Naive B cell (primary cell): Measurements from ENCODE around the gene BCL7A. TPM values are rescaled to one million over a fixed set of nuclear protein-coding genes. Genes with fewer than 3 reads are reported as not detected.
A peak's percentile ranks its signal among the peaks of the same experiment; 100 is the strongest.

Experiments used
- ATAC-seq, 2 donors: fragments of 150-1000 bp; cut with Tn5 transposase; 2 replicates each; pipeline ENCODE4 v1.10.0; 2021; ENCODE audit warnings: low read depth in 2 of 2, mild to moderate bottlenecking in 2 of 2, moderate library complexity in 2 of 2
- DNase-seq: peaks from one replicate; pipeline ENCODE4 v3.0.0; 2022
- H3K27ac Mint-ChIP-seq, 6 donors: one replicate each; pipeline ENCODE4 v1.8.0; 2020 to 2022; ENCODE audit warnings: mild to moderate bottlenecking in 6 of 6, mixed read lengths in 6 of 6, moderate library complexity in 5 of 6, inconsistent platforms in 2 of 6
- H3K27me3 Mint-ChIP-seq, 3 donors: one replicate each; pipeline ENCODE4 v1.8.0; 2021 to 2022; ENCODE audit warnings: mixed read lengths in 3 of 3, mild to moderate bottlenecking in 1 of 3
- H3K36me3 Mint-ChIP-seq, 2 donors: one replicate each; pipeline ENCODE4 v1.8.0; 2020 to 2022; ENCODE audit warnings: mixed read lengths in 2 of 2, inconsistent platforms in 1 of 2, mild to moderate bottlenecking in 1 of 2
- H3K4me1 Mint-ChIP-seq, 3 donors: one replicate each; pipeline ENCODE4 v1.8.0; 2020 to 2022; ENCODE audit warnings: mixed read lengths in 3 of 3, inconsistent platforms in 1 of 3, mild to moderate bottlenecking in 1 of 3, moderate library complexity in 1 of 3
- H3K4me3 Mint-ChIP-seq, 8 donors: one replicate each; pipeline ENCODE4 v1.8.0; 2020 to 2022; ENCODE audit warnings: mild to moderate bottlenecking in 8 of 8, mixed read lengths in 8 of 8, moderate library complexity in 8 of 8, inconsistent platforms in 2 of 8
- H3K9me3 Mint-ChIP-seq, 7 donors: one replicate each; pipeline ENCODE4 v1.8.0; 2020 to 2022; ENCODE audit warnings: mixed read lengths in 7 of 7, mild to moderate bottlenecking in 5 of 7, inconsistent platforms in 2 of 7, moderate library complexity in 1 of 7
- polyA plus RNA-seq, 6 donors: library from polyadenylated mRNA; unstranded; fragments of 300-500 nt; fragmentation: Illumina TruSeq; gene quantifications; one replicate each; pipeline ENCODE4 v1.2.3, GENCODE V29; 2021; ENCODE audit warnings: low read depth in 6 of 6

Gene BCL7A
- polyA plus RNA-seq, 6 donors from 2014 or later, result 65.2 to 135 (median 87.0) TPM

- Mint-ChIP-seq H3K27me3 (no peaks in the 10 kb centered on the region), H3K36me3 (peaks cover 0 to 8% of the 10 kb centered on the region in 2 donors), H3K9me3 (no peaks in the 10 kb centered on the region), H3K4me3 (peak overlapping the region; percentile 86 to 95 (median 92)), H3K27ac (peak overlapping the region; percentile 0 to 94 (median 90)), H3K4me1 (peaks cover 56 to 78% (median 75%) of the 10 kb centered on the region in 3 donors)
- ATAC-seq, result peak; percentile 38 to 47
- peak; percentile 63 for DNase-seq
Observed at GRCh38 chr12:122081697-122082221, 60.1 kb downstream of the BCL7A start.

- DNase-seq (no peak), ATAC-seq (no peak)
- H3K4me3 Mint-ChIP-seq, result peak overlapping the region; percentile 54 to 95 (median 92)
- H3K4me1 Mint-ChIP-seq, result peaks cover 67 to 79% (median 78%) of the 10 kb centered on the region in 3 donors
- no peaks in the 10 kb centered on the region for H3K27me3 Mint-ChIP-seq
- no peaks in the 10 kb centered on the region for H3K9me3 Mint-ChIP-seq
- peak overlapping the region; percentile 14 to 95 (median 90) for H3K27ac Mint-ChIP-seq
- H3K36me3 Mint-ChIP-seq, result peaks cover 0 to 8% of the 10 kb centered on the region in 2 donors
Observed at GRCh38 chr12:122082621-122083356, 61.1 kb downstream of the BCL7A start.

GRCh38 chr12:122084857-122085405 lies 63.2 kb downstream of the BCL7A start:
- ATAC-seq (no peak), DNase-seq (no peak)
- Mint-ChIP-seq H3K27me3 (no peaks in the 10 kb centered on the region), H3K9me3 (no peaks in the 10 kb centered on the region), H3K4me3 (no peak overlapping the region), H3K4me1 (peaks cover 66 to 89% (median 75%) of the 10 kb centered on the region in 3 donors), H3K27ac (peak overlapping the region in 2 of 6 donors; percentile 52 to 76), H3K36me3 (peaks cover 0 to 8% of the 10 kb centered on the region in 2 donors)

GRCh38 chr12:122085591-122085990 lies 63.9 kb downstream of the BCL7A start:
- H3K4me3 Mint-ChIP-seq, result peak overlapping the region in 4 of 8 donors; percentile 12 to 51 (median 35)
- H3K36me3 Mint-ChIP-seq, result peaks cover 0 to 8% of the 10 kb centered on the region in 2 donors
- ATAC-seq (no peak), DNase-seq (no peak)
- H3K27me3 Mint-ChIP-seq, result no peaks in the 10 kb centered on the region
- no peaks in the 10 kb centered on the region for H3K9me3 Mint-ChIP-seq
- peaks cover 60 to 85% (median 71%) of the 10 kb centered on the region in 3 donors for H3K4me1 Mint-ChIP-seq
- peak overlapping the region in 3 of 6 donors; percentile 6 to 76 (median 72) for H3K27ac Mint-ChIP-seq

GRCh38 chr12:122086116-122086515 lies 64.4 kb downstream of the BCL7A start:
- Mint-ChIP-seq H3K9me3 (no peaks in the 10 kb centered on the region), H3K27me3 (no peaks in the 10 kb centered on the region), H3K4me1 (peaks cover 61 to 82% (median 68%) of the 10 kb centered on the region in 3 donors), H3K27ac (peak overlapping the region in 2 of 6 donors; percentile 72 to 76), H3K36me3 (peaks cover 0 to 8% of the 10 kb centered on the region in 2 donors), H3K4me3 (peak overlapping the region in 3 of 8 donors; percentile 29 to 65 (median 32))
- DNase-seq (no peak), ATAC-seq (no peak)

- no peak for DNase-seq
- no peaks in the 10 kb centered on the region for H3K27me3 Mint-ChIP-seq
- ATAC-seq, result no peak
- no peaks in the 10 kb centered on the region for H3K9me3 Mint-ChIP-seq
- H3K36me3 Mint-ChIP-seq, result peaks cover 0 to 8% of the 10 kb centered on the region in 2 donors
- H3K27ac Mint-ChIP-seq, result peak overlapping the region in 3 of 6 donors; percentile 33 to 76 (median 65)
- H3K4me3 Mint-ChIP-seq, result peak overlapping the region in 2 of 8 donors; percentile 11 to 21
- H3K4me1 Mint-ChIP-seq, result peaks cover 57 to 76% (median 62%) of the 10 kb centered on the region in 3 donors
Observed at GRCh38 chr12:122086641-122087285, 65.1 kb downstream of the BCL7A start.

GRCh38 chr12:122087431-122088178 lies 65.9 kb downstream of the BCL7A start:
- ATAC-seq (no peak), DNase-seq (no peak)
- no peaks in the 10 kb centered on the region for H3K27me3 Mint-ChIP-seq
- peak overlapping the region in 3 of 6 donors; percentile 22 to 76 (median 53) for H3K27ac Mint-ChIP-seq
- H3K9me3 Mint-ChIP-seq, result no peaks in the 10 kb centered on the region
- H3K36me3 Mint-ChIP-seq, result peaks cover 0 to 8% of the 10 kb centered on the region in 2 donors
- peaks cover 51 to 67% (median 54%) of the 10 kb centered on the region in 3 donors for H3K4me1 Mint-ChIP-seq
- H3K4me3 Mint-ChIP-seq, result peak overlapping the region in 3 of 8 donors; percentile 11 to 75 (median 59)

- Mint-ChIP-seq H3K27ac (peak overlapping the region in 2 of 6 donors; percentile 61 to 70), H3K36me3 (peaks cover 0 to 8% of the 10 kb centered on the region in 2 donors), H3K4me3 (peak overlapping the region in 1 of 8 donors; percentile 62), H3K27me3 (no peaks in the 10 kb centered on the region), H3K9me3 (no peaks in the 10 kb centered on the region), H3K4me1 (peaks cover 44 to 60% (median 47%) of the 10 kb centered on the region in 3 donors)
- no peak for DNase-seq
- ATAC-seq, result no peak
Observed at GRCh38 chr12:122088179-122088810, 66.6 kb downstream of the BCL7A start.

- ATAC-seq, result no peak
Observed at GRCh38 chr12:122089077-122089476, 67.4 kb downstream of the BCL7A start.

GRCh38 chr12:122090759-122091515 lies 69.3 kb downstream of the BCL7A start:
- no peaks in the 10 kb centered on the region for H3K9me3 Mint-ChIP-seq
- DNase-seq, result no peak

More at GRCh38 chr12:122089077-122089476, 67.4 kb downstream of the BCL7A start:
- Mint-ChIP-seq H3K4me1 (peaks cover 40 to 53% (median 40%) of the 10 kb centered on the region in 3 donors), H3K27me3 (no peaks in the 10 kb centered on the region), H3K9me3 (no peaks in the 10 kb centered on the region), H3K36me3 (peaks cover 0 to 8% of the 10 kb centered on the region in 2 donors), H3K27ac (peak overlapping the region in 3 of 6 donors; percentile 41 to 85 (median 53)), H3K4me3 (peak overlapping the region in 1 of 8 donors; percentile 54)
- no peak for DNase-seq

GRCh38 chr12:122093098-122093883 lies 71.6 kb downstream of the BCL7A start:
- H3K4me3 Mint-ChIP-seq, result no peak overlapping the region
- peaks cover 0 to 4% of the 10 kb centered on the region in 2 donors for H3K36me3 Mint-ChIP-seq
- peaks cover 28 to 34% (median 30%) of the 10 kb centered on the region in 3 donors for H3K4me1 Mint-ChIP-seq
- no peak overlapping the region for H3K27ac Mint-ChIP-seq
- no peaks in the 10 kb centered on the region for H3K9me3 Mint-ChIP-seq
- H3K27me3 Mint-ChIP-seq, result no peaks in the 10 kb centered on the region
- DNase-seq (no peak), ATAC-seq (no peak)

More at GRCh38 chr12:122090759-122091515, 69.3 kb downstream of the BCL7A start:
- ATAC-seq, result no peak
- no peaks in the 10 kb centered on the region for H3K27me3 Mint-ChIP-seq
- H3K27ac Mint-ChIP-seq, result peak overlapping the region in 4 of 6 donors; percentile 1 to 81 (median 44)
- H3K36me3 Mint-ChIP-seq, result no peaks in the 10 kb centered on the region
- H3K4me3 Mint-ChIP-seq, result no peak overlapping the region
- peaks cover 31 to 42% (median 32%) of the 10 kb centered on the region in 3 donors for H3K4me1 Mint-ChIP-seq
